Ascending aorta (tissue), 2 donors: ENCODE measurements around the gene FRMD4A. TPM values are rescaled to one million over a fixed set of nuclear protein-coding genes. Genes with fewer than 3 reads are reported as not detected.

ENCODE experiments used
- DNase-seq, 2 donors: peaks; one replicate each; pipeline ENCODE4 v3.0.0-alpha.2; 2019; ENCODE audit warnings: low spot score in 2 of 2
- H3K27ac ChIP-seq, 2 donors: fragments of 200-600 bp; sonication (generic); one replicate each; pipeline ENCODE4 v1.5.1; 2016 to 2017; ENCODE audit warnings: mild to moderate bottlenecking in 1 of 2
- H3K27me3 ChIP-seq: fragments of 200-600 bp; sonication (generic); one replicate; pipeline ENCODE4 v1.5.1; 2017
- H3K36me3 ChIP-seq, 2 donors: fragments of 200-600 bp; sonication (generic); one replicate each; pipeline ENCODE4 v1.5.1; 2016
- H3K4me1 ChIP-seq, 2 donors: fragments of 200-600 bp; sonication (generic); one replicate each; pipeline ENCODE4 v1.5.1; 2016 to 2017; ENCODE audit warnings: mild to moderate bottlenecking in 1 of 2
- H3K4me3 ChIP-seq, 2 donors: fragments of 200-600 bp; sonication (generic); one replicate each; pipeline ENCODE4 v1.5.1; 2016 to 2017; ENCODE audit warnings: mild to moderate bottlenecking in 1 of 2
- H3K9me3 ChIP-seq, 2 donors: fragments of 200-600 bp; sonication (generic); one replicate each; pipeline ENCODE4 v1.5.1; 2016
- CTCF ChIP-seq, 3 experiments: fragments of 200-600 bp in 2 of 3; fragments of 450-650 bp in 1 of 3; sonication (generic) in 2 of 3; IDR thresholded peaks; one replicate each; pipeline ENCODE4 v1.5.1; 2016 to 2019; ENCODE audit warnings: antibody characterized with exemption in 3 of 3, mild to moderate bottlenecking in 1 of 3, moderate library complexity in 1 of 3
- intact Hi-C: fragments of 100-400 bp; cut with DNase I; formaldehyde crosslinking; loops from one replicate; pipeline ENCODE4 v1.15.1; 2023
- total RNA-seq: library from RNA; depleted of rRNA; stranded (reverse); fragments of >200 nt; gene quantifications from one replicate; pipeline ENCODE4 v1.1.0, GENCODE V29; 2016

The FRMD4A gene
- total RNA-seq, 1 donor from 2014 or later, result 108 TPM

DNA sequence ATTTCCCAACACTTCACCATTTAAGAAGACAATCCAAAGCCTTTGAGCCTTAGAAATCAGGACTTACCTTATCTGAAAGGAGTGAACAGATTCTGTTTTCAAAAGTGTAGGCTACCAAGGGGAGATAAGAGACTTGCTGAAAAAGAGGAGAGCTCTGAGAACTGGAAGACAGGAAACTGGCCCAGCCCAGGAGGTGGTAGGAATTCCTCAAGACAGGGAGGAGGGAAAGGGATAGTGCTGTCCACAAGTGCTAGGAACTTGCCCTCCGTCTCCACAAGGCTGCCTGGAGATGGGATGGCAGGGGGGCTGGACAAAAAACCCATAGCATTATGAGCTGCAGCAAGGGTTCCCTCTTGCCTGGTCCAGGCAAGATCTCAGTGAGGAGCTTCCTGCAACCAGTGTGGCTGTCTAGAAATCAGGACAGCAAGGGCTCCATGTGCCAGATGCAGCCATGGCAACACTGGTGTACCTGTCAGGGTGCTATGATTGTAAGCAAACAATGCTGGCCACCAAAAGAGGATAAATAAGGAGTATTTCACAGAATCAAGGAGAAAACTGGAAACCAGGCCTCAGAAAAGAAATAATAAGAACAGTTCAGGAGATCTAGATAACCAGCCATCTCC is 22.7 kb upstream of the FRMD4A start:
- Histone ChIP-seq H3K9me3 (no peaks in the 10 kb centered on the region), H3K27ac (no peak overlapping the region), H3K36me3 (no peaks in the 10 kb centered on the region), H3K27me3 (no peaks in the 10 kb centered on the region), H3K4me3 (no peak overlapping the region), H3K4me1 (no peaks in the 10 kb centered on the region)
- intact Hi-C loops, result no loop called here
- TF ChIP-seq CTCF (IDR thresholded peaks at IDR 0.05), result no peak
- DNase-seq, result no peak

DNA sequence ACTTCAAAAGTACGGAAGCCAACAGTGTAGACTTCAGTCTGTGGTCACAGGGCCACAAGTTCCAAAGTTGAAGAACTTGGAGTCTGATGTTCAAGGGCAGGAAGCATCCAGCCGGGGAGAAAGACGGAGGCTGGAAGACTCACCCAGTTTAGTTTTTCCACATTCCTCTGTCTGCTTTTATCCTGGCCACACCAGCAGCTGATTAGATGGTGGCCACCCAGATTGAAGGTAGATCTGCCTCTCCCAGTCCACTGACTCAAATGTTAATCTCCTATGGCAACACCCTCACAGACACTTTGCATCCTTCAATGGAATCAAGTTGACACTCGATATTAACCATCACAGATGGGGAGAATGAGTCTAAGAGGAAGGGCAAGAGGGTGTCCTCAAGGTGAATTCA is 19.3 kb upstream of the FRMD4A start:
- no peak overlapping the region for H3K27ac ChIP-seq
- no peak for TF ChIP-seq CTCF (IDR thresholded peaks at IDR 0.05)
- intact Hi-C loops, result no loop called here
- no peaks in the 10 kb centered on the region for H3K9me3 ChIP-seq
- no peak for DNase-seq
- no peaks in the 10 kb centered on the region for H3K4me1 ChIP-seq
- H3K36me3 ChIP-seq, result no peaks in the 10 kb centered on the region
- H3K4me3 ChIP-seq, result no peak overlapping the region
- no peaks in the 10 kb centered on the region for H3K27me3 ChIP-seq

DNA sequence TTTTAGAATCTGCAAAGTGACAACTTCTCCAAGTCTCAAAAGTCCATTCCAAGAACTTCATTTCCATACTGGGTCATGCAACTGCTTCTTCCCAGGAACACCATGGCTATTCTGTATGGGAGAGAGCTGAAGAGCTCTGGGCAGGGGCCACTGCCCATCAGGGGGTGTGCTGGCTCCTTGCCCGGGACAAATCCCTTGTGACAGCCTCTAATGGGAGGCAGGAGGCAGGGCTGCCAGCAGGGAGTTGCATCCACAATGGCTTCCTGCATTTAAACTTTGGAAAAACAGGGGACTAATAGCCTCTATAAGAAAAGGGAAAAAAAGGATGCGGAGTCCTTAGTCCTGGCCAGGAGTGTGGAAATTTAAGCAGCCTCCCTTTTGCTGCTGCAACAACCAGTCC is 18.4 kb upstream of the FRMD4A start:
- TF ChIP-seq CTCF (IDR thresholded peaks at IDR 0.05), result no peak
- Histone ChIP-seq H3K27ac (no peak overlapping the region), H3K4me1 (no peaks in the 10 kb centered on the region), H3K4me3 (no peak overlapping the region), H3K9me3 (no peaks in the 10 kb centered on the region), H3K27me3 (no peaks in the 10 kb centered on the region), H3K36me3 (no peaks in the 10 kb centered on the region)
- intact Hi-C loops, result no loop called here
- no peak for DNase-seq

DNA sequence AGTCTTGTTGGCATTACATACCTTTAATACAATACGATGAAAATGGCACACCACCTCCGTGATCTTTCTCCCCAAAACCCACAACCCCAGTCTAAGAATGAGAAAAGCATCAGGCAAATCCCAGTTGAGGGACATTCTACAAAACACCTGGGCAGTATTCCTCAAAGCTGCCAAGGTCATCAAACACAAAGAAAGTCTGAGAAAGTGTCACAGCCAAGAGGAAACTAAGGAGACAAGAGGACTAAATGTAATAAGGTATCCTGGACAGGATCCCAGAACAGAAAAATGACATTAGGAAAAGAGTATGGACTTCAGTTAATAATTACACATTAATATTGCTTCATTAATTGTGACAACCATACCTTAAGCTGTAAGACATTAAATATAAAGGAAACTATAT is 14.5 kb upstream of the FRMD4A start:
- Histone ChIP-seq H3K4me1 (no peaks in the 10 kb centered on the region), H3K27ac (no peak overlapping the region), H3K36me3 (no peaks in the 10 kb centered on the region), H3K4me3 (no peak overlapping the region), H3K9me3 (no peaks in the 10 kb centered on the region), H3K27me3 (no peaks in the 10 kb centered on the region)
- intact Hi-C loops, result no loop called here
- no peak for TF ChIP-seq CTCF (IDR thresholded peaks at IDR 0.05)
- DNase-seq, result no peak

DNA sequence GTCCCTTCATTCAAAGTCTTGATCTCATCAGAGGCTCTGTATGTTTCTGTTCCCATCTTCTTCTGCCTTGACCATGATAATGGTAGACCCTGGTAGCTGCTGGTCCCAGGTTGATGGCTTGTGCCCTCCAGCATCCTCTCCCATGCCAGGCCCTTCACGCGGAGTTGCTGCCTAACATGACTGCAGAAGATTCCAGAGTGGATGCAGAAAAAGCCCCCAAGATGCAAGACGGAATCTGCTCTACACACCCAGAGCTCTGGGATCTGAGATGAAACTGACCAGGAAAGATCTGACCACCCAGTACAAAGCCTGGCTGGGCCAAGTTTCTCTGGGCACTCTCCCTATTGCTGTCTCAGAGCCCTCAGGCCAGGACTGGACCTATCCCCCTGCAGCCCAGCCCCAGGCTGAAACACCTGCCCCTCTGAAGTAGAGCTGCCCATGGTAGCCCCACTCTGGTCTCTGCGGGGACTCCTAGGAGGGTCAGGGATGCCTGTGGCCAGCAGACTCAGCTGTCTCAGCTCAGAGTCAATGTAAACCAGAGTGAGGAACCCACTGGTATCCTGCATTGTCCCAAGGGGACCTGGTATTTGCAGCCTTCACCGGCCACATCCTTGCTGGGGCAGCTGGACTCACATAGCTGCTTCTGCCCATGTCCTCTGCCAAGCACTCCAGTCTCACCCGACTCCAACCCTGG is 9.5 kb upstream of the FRMD4A start:
- Histone ChIP-seq H3K36me3 (no peaks in the 10 kb centered on the region), H3K27ac (no peak overlapping the region), H3K4me3 (no peak overlapping the region), H3K9me3 (no peaks in the 10 kb centered on the region), H3K4me1 (no peaks in the 10 kb centered on the region), H3K27me3 (no peaks in the 10 kb centered on the region)
- TF ChIP-seq CTCF (IDR thresholded peaks at IDR 0.05), result no peak
- DNase-seq, result no peak
- intact Hi-C loops, result no loop called here
